GM19240 (cell line): ENCODE data around the gene ITGA3.

Source experiments
- DNase-seq: peaks from one replicate; pipeline ENCODE4 v3.0.0; 2011; ENCODE audit warnings: low spot score; ENCODE audit not compliant: insufficient read length

ITGA3 gene

GRCh38 chr17:50055426-50056216 is at the start of gene ITGA3:
ITGA3 (plus strand) TSS chr17:50056110; CDS start chr17:50056440, 330 bp downstream.
- DNase-seq = no peak

- DNase-seq = no peak
These were observed 46.6 kb upstream of the ITGA3 start for GRCh38 chr17:50009282-50009681.

- DNase-seq = no peak
These were observed 42.8 kb upstream of the ITGA3 start for GRCh38 chr17:50013079-50013478.

GRCh38 chr17:50014471-50015088 is 41.3 kb upstream of the ITGA3 start:
- DNase-seq = no peak

GRCh38 chr17:50015146-50015545 is 40.8 kb upstream of the ITGA3 start:
- no peak for DNase-seq

DNA sequence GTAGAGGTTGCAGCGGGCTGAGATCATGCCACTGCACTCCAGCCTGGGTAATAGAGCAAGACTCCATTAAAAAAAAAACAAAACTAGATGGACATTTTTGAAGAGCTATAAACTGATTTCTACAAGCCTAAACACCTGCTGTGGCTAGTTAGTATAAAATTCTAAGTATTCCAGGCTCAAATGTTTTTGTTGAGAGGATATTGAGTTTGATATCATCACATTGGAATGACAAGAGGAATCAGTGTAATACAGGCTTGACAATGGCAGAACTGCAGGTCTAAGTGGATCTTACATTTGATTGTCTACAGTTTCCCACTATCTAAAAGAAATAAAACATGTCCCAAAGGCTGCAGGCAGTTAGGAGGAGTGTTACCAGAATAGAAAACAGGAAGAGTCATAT is 37.0 kb upstream of the ITGA3 start:
- DNase-seq = no peak

GRCh38 chr17:50020841-50021599 is 34.9 kb upstream of the ITGA3 start:
- DNase-seq = no peak

DNA sequence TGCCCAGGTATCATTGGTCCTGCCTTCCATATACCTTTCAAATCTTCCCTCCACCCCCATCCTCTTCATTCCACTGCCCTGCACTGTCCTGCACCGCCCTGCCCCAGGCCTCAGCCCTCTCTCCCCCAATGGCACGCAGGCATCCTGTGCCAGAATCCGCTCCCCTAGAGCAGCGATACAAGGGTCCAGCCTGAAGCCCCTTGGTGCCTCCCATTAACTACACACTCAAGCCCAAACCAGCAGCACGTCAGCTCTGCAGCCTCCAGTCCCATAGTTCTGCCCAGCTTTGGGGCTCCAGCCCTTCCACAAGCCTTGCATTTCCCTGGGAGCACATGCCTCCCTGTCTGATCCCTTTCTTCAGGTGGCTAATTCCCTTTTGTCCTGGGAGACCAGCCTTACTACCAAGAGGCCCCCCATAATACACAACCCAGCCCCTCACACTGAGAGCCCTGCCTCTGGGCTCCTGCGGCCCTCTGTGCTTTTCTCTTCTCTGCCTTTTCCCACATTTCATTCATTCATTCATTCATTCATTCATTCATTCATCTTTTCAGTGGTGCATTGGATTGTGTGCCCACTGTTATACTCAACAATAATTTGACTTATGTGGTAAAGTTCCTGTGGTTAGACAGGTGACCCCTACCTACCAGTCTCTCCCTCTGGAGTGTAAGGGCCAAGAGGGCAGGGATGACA is 34.1 kb upstream of the ITGA3 start:
- no peak for DNase-seq

DNA sequence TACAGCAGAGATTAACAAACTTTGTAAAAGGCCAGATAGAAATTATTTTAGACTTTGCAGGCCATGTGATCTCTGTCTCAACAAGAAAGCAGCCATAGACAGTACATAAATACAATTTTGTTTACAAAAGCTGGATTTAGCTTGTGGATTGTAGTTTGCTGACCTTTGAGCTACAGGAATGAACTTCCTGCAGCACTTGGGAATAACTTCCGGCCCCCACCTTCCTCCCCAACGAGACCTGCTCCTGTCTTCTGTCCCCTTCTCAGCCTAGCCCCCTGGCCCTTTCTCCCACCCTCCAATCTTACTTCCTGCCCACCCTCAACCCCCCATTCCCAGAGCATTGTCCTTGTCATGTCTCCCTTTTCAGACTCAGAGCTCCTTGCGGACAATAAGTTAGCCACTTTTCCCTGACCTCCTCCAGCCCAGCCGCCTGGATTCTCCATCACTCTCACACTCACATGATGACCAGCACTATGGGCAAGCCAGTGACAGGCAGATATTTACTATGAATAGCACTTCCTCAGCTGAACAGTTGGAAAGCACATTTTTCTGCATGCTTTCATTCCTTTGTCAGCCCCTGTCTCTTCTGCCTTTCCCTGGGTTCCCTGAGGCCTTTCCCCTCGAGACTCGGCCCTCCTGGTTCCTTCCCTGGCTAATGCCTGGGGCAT is 33.3 kb upstream of the ITGA3 start:
- no peak for DNase-seq

GRCh38 chr17:50023520-50023919 is 32.4 kb upstream of the ITGA3 start:
- no peak for DNase-seq

DNA sequence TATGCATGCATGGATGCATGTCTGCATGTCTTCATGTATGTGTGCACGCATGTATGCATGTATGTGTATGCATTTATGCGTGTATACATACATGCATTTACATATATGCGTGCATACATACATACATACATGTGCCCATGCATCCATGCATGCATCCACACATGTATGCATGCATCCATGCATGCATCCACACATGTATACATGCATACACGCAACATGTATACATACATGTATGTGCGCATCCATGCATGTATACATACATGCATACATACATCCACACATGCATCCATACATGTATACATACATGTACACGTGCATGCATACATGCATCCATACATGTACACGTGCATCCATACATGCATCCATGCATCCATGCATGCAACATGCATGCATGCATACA is 31.1 kb upstream of the ITGA3 start:
- DNase-seq = no peak

- DNase-seq = no peak
These were observed 29.7 kb upstream of the ITGA3 start for GRCh38 chr17:50026046-50026675.

DNA sequence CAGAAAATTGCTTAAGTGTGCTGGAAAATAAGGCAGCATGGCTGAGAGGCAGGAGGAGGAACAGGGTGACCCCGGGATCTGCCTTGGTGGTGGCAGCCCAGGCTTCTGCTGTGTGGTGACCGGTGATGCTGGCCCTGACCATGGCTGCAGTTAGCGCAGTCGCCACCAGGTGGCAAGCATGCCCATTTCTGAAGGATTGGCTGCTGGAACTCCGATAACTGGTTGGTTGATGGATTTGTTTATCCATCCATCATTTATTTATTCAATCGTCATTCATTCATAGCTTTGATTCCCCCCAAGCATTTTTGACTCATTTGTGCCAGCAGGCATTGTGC is 29.1 kb upstream of the ITGA3 start:
- DNase-seq = peak; percentile 62

DNA sequence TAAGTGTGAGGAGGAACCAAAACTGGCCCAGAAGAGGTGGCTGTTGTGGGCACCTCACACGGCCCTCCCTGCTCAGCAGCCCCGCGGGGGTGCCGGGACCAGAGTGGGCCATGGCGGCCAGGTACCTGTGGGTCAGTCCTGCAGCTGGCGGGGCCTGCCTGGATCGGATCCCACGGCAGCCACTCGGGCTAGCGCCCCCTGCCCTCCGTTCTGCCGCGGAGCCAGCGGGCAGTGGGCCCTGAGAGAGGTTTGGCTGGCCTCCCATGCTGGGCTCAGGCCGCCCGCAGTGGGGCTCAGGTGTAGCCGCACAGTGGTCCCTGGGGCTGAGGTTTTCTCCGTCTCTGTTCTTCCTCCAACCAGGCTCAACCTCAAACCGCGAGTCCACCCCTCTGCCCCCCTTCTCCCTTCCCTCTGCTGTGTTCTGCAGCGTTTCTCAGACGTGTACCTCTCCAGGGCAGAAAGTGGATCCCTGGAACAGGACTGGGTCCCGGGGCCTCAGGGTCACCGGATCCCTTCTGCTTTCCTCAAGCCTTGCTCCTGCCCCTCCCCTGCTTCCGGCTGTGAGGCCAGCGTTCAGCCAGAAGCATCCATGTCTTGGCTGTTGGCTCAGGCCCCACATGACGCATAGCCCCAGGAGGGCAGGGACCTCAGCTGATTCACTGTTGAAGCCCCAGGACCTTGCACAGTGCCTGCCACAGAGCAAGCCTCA is 28.6 kb upstream of the ITGA3 start:
- no peak for DNase-seq

GRCh38 chr17:50027881-50028735 is 27.8 kb upstream of the ITGA3 start:
- no peak for DNase-seq

DNA sequence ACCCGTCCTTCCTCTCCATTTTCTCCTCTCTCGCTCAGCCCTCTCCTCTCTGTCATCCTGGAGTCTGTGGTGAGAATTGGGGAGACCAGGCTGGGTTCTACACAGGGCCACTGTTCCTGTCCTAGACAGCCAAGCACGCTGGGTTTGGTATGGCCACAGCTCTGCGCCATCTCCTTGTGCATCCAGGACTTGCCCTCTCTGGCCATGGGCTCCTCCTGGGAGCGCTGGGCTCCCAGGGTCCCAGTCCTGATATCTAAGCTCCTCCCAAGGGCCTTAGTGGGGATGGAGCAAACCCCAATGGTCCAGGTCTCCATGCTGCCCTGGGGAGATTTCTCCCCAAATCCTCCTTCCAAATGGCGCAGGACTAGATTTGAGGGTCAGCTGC is 27.2 kb upstream of the ITGA3 start:
- DNase-seq = no peak

DNA sequence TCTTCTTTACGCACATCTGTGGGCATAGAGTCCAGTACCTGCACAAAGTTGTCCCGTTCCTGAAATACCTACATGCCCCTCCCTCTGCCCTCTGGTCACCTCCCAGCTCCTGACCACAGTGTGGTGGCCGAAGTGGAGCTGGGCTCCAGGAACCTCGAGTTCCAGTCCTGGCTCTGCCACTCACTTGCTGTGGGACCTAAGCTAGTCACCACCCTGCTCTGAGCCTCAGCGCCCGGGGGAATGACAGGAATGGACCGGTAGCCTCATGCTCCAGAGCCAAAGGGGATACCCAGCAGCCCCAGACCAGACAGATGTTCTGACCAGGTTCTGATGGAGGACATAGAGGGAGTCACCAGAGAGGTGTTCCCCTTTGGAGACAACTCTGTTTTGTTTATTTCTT is 26.7 kb upstream of the ITGA3 start:
- no peak for DNase-seq

DNA sequence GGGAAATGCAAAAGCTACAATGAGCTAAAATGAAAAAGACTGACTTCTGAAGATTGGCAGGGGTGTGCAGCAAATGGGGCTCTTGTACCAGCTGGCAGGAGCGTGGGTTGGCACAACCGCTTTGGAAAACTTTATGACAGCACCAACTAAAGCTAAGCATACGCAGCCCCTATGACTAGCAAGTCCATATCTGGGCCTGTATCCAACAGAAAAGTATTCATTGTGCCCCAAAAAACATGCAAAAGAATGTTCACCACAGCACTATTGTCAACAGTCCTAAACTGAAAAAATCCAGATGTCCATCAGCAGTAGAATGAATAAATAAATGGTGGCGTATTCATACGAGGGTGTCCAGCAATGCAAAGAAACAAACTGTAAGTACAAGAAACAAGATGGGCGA is 22.6 kb upstream of the ITGA3 start:
- DNase-seq = no peak
